Pancreas (tissue), 10 donors: ENCODE results near the gene KCTD4. TPM values are rescaled to one million over a fixed set of nuclear protein-coding genes. Genes with fewer than 3 reads are reported as not detected.

ENCODE experiments used
- ATAC-seq, 4 donors: fragments of 200-7000 bp; cut with Tn5 transposase; one replicate each; pipeline versions ENCODE4 v1.8.0 to v1.9.1; 2020; ENCODE audit warnings: mild to moderate bottlenecking in 4 of 4, moderate library complexity in 4 of 4
- DNase-seq, 6 donors: peaks; one replicate each; pipeline ENCODE4 v3.0.0-alpha.2; 2020
- FAIRE-seq: peaks from 2 replicates; lab custom pipeline; 2012; peaks lifted over from hg19 to GRCh38; lab: Jason Lieb, UNC
- H3K27ac ChIP-seq, 4 donors: fragments of 200-600 bp; sonication (generic); 1 replicate in 3 of 4; 2 replicates in 1 of 4; pipeline versions ENCODE4 v1.5.0 to v1.8.0; 2020
- H3K27me3 ChIP-seq, 4 donors: fragments of 200-600 bp; one replicate each; pipeline ENCODE4 v1.8.0; 2021
- H3K36me3 ChIP-seq, 3 donors: fragments of 200-600 bp; sonication (generic) in 1 of 3; one replicate each; pipeline versions ENCODE4 v1.5.0 to v1.8.0; 2020 to 2021
- H3K4me1 ChIP-seq, 3 donors: fragments of 200-600 bp; one replicate each; pipeline ENCODE4 v1.8.0; 2021
- H3K4me3 ChIP-seq, 4 donors: fragments of 200-600 bp; sonication (generic) in 2 of 4; one replicate each; pipeline versions ENCODE4 v1.5.0 to v1.8.0; 2020 to 2021
- H3K9me3 ChIP-seq, 4 donors: fragments of 200-600 bp; one replicate each; pipeline ENCODE4 v1.8.0; 2021
- CTCF ChIP-seq, 4 donors: fragments of 200-600 bp; sonication (generic) in 3 of 4; IDR thresholded peaks; one replicate each; pipeline versions ENCODE4 v1.5.0 to v1.8.0; 2021; ENCODE audit warnings: antibody characterized with exemption in 4 of 4
- WGBS, 2 donors: extraction: QIAGEN DNeasy Blood & Tissue Kit; methylation state at CpG; one replicate each; pipeline ENCODE4 v1.1.7; 2013; 5-methylcytosine and 5-hydroxymethylcytosine counted together
- intact Hi-C, 3 donors: fragments of 100-400 bp; cut with DNase I; formaldehyde crosslinking; loops; one replicate each; pipeline versions ENCODE4 v1.11.1 to v1.14.2; 2022
- polyA plus RNA-seq, 2 donors: library from polyadenylated mRNA; stranded (reverse); fragments of 200-250 nt; gene quantifications; one replicate each; pipeline ENCODE4 v1.2.3, GENCODE V29; 2013
- total RNA-seq, 6 donors: library from RNA; stranded (reverse); fragmentation: NEBNext Ultra II Directional in 4 of 6; extraction: Animal tissue kit (Norgen Biotek cat#: 25700) in 4 of 6; gene quantifications; one replicate each; pipeline versions ENCODE4 v1.2.1 to v1.2.4, GENCODE V29; 2021 to 2023
- donor health status: healthy with polysubstance abuse.
- donor health status: DM: no; HTN: no; CAD: no; lungs with moderate emphysema.
- donor health status: DM: no; HTN: no; CAD: no.
- donor health status: control.
- donor health status: control.
- donor health status: Bipolar disorder and iron deficiency.
- donor health status: DM: yes; HTN: yes; CAD: no.
- donor health status: DM: no; HTN: no; CAD: no.
- donor health status: DM: no; HTN: no; CAD: no.
- donor health status: DM: yes; HTN: yes; CAD: no.

The KCTD4 gene
- total and polyA plus RNA-seq, 8 donors, result 0.09 to 0.28 (median 0.15) TPM; not detected in 2

DNA sequence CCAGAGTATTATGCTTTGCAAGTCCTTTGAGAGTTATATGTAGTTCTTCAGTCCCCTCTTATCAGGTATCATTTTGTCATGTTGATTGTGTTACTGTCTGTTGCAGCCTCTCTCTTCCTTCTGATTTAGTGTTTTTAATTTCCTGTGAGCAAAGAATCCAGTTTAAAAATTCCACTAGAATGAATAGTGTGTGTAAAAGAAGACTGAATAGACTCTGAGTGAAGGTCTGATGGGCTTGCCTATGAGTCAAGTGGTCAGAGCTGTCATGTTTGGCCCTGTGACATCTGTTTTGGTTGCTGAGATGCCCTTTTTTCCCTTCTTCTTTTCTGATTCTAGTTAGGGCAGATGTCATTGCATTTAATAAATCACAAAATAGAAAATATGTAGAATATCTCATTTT lies 23.3 kb upstream of the KCTD4 start:
- TF ChIP-seq CTCF (IDR thresholded peaks at IDR 0.05), result no peak
- H3K27ac ChIP-seq, result no peak overlapping the region
- DNase-seq, result no peak
- H3K27me3 ChIP-seq, result no peaks in the 10 kb centered on the region
- no peak overlapping the region for H3K4me3 ChIP-seq
- H3K9me3 ChIP-seq, result no peaks in the 10 kb centered on the region
- peaks cover 0 to 7% (median 0%) of the 10 kb centered on the region in 3 donors for H3K4me1 ChIP-seq
- no peak for FAIRE-seq
- intact Hi-C loops, result no loop called here
- ATAC-seq, result no peak
- no peaks in the 10 kb centered on the region for H3K36me3 ChIP-seq

- DNase-seq (no peak), FAIRE-seq (no peak), ATAC-seq (no peak)
- WGBS, 2 donors, result 96 to 97% methylated on average over 1 of the region's 1 CpG
- Histone ChIP-seq H3K4me1 (peaks cover 0 to 8% (median 6%) of the 10 kb centered on the region in 3 donors), H3K27ac (no peak overlapping the region), H3K36me3 (no peaks in the 10 kb centered on the region), H3K27me3 (no peaks in the 10 kb centered on the region), H3K4me3 (no peak overlapping the region), H3K9me3 (no peaks in the 10 kb centered on the region)
- TF ChIP-seq CTCF (IDR thresholded peaks at IDR 0.05), result no peak
- intact Hi-C loops, result no loop called here
Observed at GRCh38 chr13:45222919-45223318, 22.1 kb upstream of the KCTD4 start.

- 93 to 94% methylated on average over 3 of the region's 3 CpGs for WGBS, 2 donors
- Histone ChIP-seq H3K4me3 (no peak overlapping the region), H3K9me3 (no peaks in the 10 kb centered on the region), H3K36me3 (no peaks in the 10 kb centered on the region), H3K27ac (no peak overlapping the region), H3K4me1 (peaks cover 0 to 8% (median 6%) of the 10 kb centered on the region in 3 donors), H3K27me3 (no peaks in the 10 kb centered on the region)
- FAIRE-seq (no peak), DNase-seq (no peak), ATAC-seq (no peak)
- intact Hi-C loops, result no loop called here
- no peak for TF ChIP-seq CTCF (IDR thresholded peaks at IDR 0.05)
Observed at GRCh38 chr13:45222516-45222915, 21.7 kb upstream of the KCTD4 start.

DNA sequence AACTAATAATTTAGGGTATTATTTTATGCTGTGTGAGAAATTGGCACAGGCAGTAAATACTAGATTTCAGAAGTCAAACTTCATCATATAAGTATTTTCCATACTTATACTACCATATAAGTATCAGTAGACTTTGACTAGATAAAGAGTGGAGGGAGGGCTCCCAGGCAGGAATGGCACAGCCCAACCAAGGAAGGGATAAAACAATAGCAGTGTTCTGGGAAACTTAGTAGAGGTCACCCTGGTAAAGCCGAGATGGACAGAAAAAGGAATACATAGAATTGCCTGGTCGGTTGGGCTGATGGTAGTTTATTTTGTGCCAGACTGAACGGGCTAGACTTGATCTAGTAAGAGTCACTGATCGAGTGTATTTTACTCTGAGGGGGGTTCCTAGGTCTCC lies 19.6 kb upstream of the KCTD4 start:
- intact Hi-C loops, result no loop called here
- FAIRE-seq, result no peak
- 94% methylated on average over 4 of the region's 4 CpGs for WGBS, 2 donors

More for the DNA sequence above, 19.6 kb upstream of the KCTD4 start:
- Histone ChIP-seq H3K9me3 (no peaks in the 10 kb centered on the region), H3K36me3 (no peaks in the 10 kb centered on the region), H3K27me3 (no peaks in the 10 kb centered on the region), H3K27ac (peak overlapping the region in 2 of 4 donors; percentile 30 to 35), H3K4me3 (no peak overlapping the region), H3K4me1 (peaks cover 0 to 8% (median 6%) of the 10 kb centered on the region in 3 donors)
- ATAC-seq (no peak), DNase-seq (no peak)
- no peak for TF ChIP-seq CTCF (IDR thresholded peaks at IDR 0.05)
